Spleen (tissue), 11 donors: ENCODE measurements around the gene FAM169A. TPM values are rescaled to one million over a fixed set of nuclear protein-coding genes. Genes with fewer than 3 reads are reported as not detected.

Experiments used
- DNase-seq: peaks from one replicate; pipeline ENCODE4 v3.0.0-alpha.2; 2020
- H3K27ac ChIP-seq, 8 donors: fragments of 200-600 bp; sonication (generic) in 7 of 8; 1 replicate in 4 of 8; 2 replicates in 4 of 8; pipeline versions ENCODE4 v1.5.0 to v1.8.0; 2016 to 2021; ENCODE audit warnings: inconsistent platforms in 4 of 8, mild to moderate bottlenecking in 4 of 8, moderate library complexity in 1 of 8
- H3K27me3 ChIP-seq, 7 donors: fragments of 200-600 bp; sonication (generic) in 6 of 7; replicated peaks in 1 of 7; 1 replicate in 4 of 7; 2 replicates in 3 of 7; pipeline versions ENCODE4 v1.5.0 to v1.8.0; 2016 to 2021; ENCODE audit warnings: inconsistent platforms in 3 of 7, mild to moderate bottlenecking in 1 of 7
- H3K36me3 ChIP-seq, 6 donors: fragments of 200-600 bp; sonication (generic) in 5 of 6; 1 replicate in 4 of 6; 2 replicates in 2 of 6; pipeline versions ENCODE4 v1.5.0 to v1.8.0; 2016 to 2021; ENCODE audit warnings: inconsistent platforms in 2 of 6
- H3K4me1 ChIP-seq, 6 donors: fragments of 200-600 bp; sonication (generic) in 5 of 6; 1 replicate in 3 of 6; 2 replicates in 3 of 6; pipeline versions ENCODE4 v1.5.0 to v1.8.0; 2016 to 2021; ENCODE audit warnings: inconsistent platforms in 3 of 6
- H3K4me3 ChIP-seq, 8 donors: fragments of 200-600 bp; sonication (generic) in 7 of 8; 1 replicate in 4 of 8; 2 replicates in 4 of 8; pipeline versions ENCODE4 v1.5.0 to v1.8.0; 2016 to 2021; ENCODE audit warnings: inconsistent platforms in 4 of 8, mild to moderate bottlenecking in 4 of 8, moderate library complexity in 2 of 8
- H3K9me3 ChIP-seq, 8 donors: fragments of 200-600 bp; sonication (generic) in 7 of 8; 1 replicate in 4 of 8; 2 replicates in 4 of 8; pipeline versions ENCODE4 v1.5.0 to v1.8.0; 2016 to 2021; ENCODE audit warnings: inconsistent platforms in 4 of 8
- POLR2A ChIP-seq, 3 donors: fragments of 450-650 bp; IDR thresholded peaks; one replicate each; pipeline ENCODE4 v1.5.1; 2017; ENCODE audit warnings: antibody characterized with exemption in 3 of 3, mild to moderate bottlenecking in 1 of 3
- POLR2AphosphoS5 ChIP-seq, 3 donors: sonication (generic); formaldehyde crosslinking; IDR thresholded peaks; one replicate each; pipeline ENCODE4 v1.5.1; 2017; ENCODE audit warnings: antibody characterized with exemption in 3 of 3
- WGBS, 5 donors: extraction: QIAGEN DNeasy Blood & Tissue Kit in 3 of 5; methylation state at CpG; one replicate each; pipeline versions ENCODE4 v1.1.5 to v1.1.7; 2013 to 2018; 5-methylcytosine and 5-hydroxymethylcytosine counted together
- intact Hi-C: fragments of 100-400 bp; cut with DNase I; formaldehyde crosslinking; loops from one replicate; pipeline ENCODE4 v1.15.0; 2023; ENCODE audit warnings: low total_unique reads
- polyA plus RNA-seq, 3 donors: library from polyadenylated mRNA; stranded (reverse); fragments of 200-250 nt; gene quantifications; one replicate each; pipeline ENCODE4 v1.2.1, GENCODE V29; 2013
- total RNA-seq, 7 donors: library from RNA; depleted of rRNA in 3 of 7; stranded (reverse); fragments of >200 nt in 3 of 7; fragmentation: NEBNext Ultra II Directional in 4 of 7; extraction: Animal tissue kit (Norgen Biotek cat#: 25700) in 4 of 7; gene quantifications; one replicate each; pipeline versions ENCODE4 v1.1.0 to v1.2.1, GENCODE V29; 2016 to 2021
- TF ChIP-seq, protein P1 (sequence below), 11 experiments: fragments of 200-600 bp in 7 of 11; fragments of 450-650 bp in 4 of 11; sonication (generic) in 4 of 11; IDR thresholded peaks in 8 of 11; conservative IDR thresholded peaks in 3 of 11; 1 replicate in 7 of 11; 2 replicates in 4 of 11; pipeline versions ENCODE4 v1.4.0 to v1.8.0; 2016 to 2021; ENCODE audit warnings: antibody characterized with exemption in 11 of 11, inconsistent platforms in 4 of 11, mild to moderate bottlenecking in 1 of 11
- donor health status: healthy with polysubstance abuse.
- donor health status: DM: no; HTN: no; CAD: no; lungs with moderate emphysema.
- donor health status: DM: no; HTN: no; CAD: no.
- donor health status: Bipolar disorder and iron deficiency.
- donor health status: healthy.
- donor health status: DM: no; HTN: no; CAD: no.
- donor health status: DM: yes; HTN: yes; CAD: no.

The FAM169A gene
- total and polyA plus RNA-seq, 10 donors, result 1.1 to 16.8 (median 7.8) TPM

DNA sequence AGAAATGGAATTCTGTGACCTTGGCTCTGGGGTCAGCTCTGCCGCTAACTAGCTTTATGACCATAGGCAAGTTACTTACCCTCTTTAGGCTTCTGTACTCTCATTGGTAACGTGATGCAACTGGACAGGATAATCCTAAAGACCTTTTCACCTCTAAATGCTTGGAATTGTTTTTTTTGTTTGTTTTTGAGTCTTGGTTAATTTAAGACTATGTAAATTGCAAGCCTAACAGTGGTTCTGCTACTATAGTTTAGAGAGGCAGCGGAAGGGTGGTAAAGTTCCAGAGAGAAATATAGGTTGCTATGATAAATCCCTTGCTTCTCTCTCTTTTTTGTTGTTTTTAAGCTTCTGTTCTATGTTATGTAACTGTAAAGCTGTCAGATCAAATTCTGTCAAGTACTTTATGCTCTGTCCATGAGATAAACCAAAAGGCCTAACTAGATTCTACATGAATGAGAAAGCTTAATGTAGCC is 17.6 kb downstream of the FAM169A start:
- Histone ChIP-seq H3K27ac (no peak overlapping the region), H3K27me3 (no peaks in the 10 kb centered on the region), H3K4me3 (no peak overlapping the region), H3K36me3 (no peaks in the 10 kb centered on the region), H3K4me1 (peaks cover 0 to 41% (median 12%) of the 10 kb centered on the region in 6 donors), H3K9me3 (no peaks in the 10 kb centered on the region)
- intact Hi-C loops, result no loop called here
- TF ChIP-seq, protein P1, sequence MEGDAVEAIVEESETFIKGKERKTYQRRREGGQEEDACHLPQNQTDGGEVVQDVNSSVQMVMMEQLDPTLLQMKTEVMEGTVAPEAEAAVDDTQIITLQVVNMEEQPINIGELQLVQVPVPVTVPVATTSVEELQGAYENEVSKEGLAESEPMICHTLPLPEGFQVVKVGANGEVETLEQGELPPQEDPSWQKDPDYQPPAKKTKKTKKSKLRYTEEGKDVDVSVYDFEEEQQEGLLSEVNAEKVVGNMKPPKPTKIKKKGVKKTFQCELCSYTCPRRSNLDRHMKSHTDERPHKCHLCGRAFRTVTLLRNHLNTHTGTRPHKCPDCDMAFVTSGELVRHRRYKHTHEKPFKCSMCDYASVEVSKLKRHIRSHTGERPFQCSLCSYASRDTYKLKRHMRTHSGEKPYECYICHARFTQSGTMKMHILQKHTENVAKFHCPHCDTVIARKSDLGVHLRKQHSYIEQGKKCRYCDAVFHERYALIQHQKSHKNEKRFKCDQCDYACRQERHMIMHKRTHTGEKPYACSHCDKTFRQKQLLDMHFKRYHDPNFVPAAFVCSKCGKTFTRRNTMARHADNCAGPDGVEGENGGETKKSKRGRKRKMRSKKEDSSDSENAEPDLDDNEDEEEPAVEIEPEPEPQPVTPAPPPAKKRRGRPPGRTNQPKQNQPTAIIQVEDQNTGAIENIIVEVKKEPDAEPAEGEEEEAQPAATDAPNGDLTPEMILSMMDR (IDR thresholded peaks at IDR 0.05 in 8 of 11, conservative IDR thresholded peaks at IDR 0.05 in 3 of 11), result no peak
- TF ChIP-seq POLR2AphosphoS5 (IDR thresholded peaks at IDR 0.05) (no peak), POLR2A (IDR thresholded peaks at IDR 0.05) (no peak)
- 86 to 95% (median 92%) methylated on average over 3 of the region's 3 CpGs for WGBS, 5 donors
- DNase-seq, result no peak

DNA sequence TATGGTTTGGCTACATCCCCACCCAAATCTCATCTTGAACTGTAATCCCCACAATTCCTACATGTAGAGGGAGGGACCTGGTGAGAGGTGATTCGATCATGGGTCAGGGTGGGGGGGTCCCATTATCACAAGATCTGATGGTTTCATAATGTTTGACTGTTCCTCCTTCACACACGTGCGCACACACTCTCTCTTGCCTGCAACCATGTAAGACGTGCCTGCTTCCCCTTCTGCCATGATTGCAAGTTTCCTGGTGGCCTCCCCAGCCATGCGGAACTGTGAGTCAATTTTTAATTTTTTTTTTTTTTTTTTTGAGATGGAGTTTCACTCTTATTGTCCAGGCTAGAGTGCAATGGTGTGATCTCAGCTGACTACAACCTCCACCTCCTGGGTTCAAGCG is 27.0 kb downstream of the FAM169A start:
- DNase-seq, result no peak
- intact Hi-C loops, result no loop called here
- Histone ChIP-seq H3K9me3 (peaks cover 0 to 6% (median 0%) of the 10 kb centered on the region in 8 donors), H3K36me3 (peaks cover 0 to 22% (median 0%) of the 10 kb centered on the region in 6 donors), H3K27me3 (no peaks in the 10 kb centered on the region), H3K4me1 (no peaks in the 10 kb centered on the region), H3K4me3 (no peak overlapping the region), H3K27ac (no peak overlapping the region)
- no peak for TF ChIP-seq POLR2A (IDR thresholded peaks at IDR 0.05)
- TF ChIP-seq POLR2AphosphoS5 (IDR thresholded peaks at IDR 0.05), result no peak
- TF ChIP-seq, protein P1 (IDR thresholded peaks at IDR 0.05 in 8 of 11, conservative IDR thresholded peaks at IDR 0.05 in 3 of 11), result no peak
- 57 to 79% (median 68%) methylated on average over 6 of the region's 6 CpGs for WGBS, 5 donors

DNA sequence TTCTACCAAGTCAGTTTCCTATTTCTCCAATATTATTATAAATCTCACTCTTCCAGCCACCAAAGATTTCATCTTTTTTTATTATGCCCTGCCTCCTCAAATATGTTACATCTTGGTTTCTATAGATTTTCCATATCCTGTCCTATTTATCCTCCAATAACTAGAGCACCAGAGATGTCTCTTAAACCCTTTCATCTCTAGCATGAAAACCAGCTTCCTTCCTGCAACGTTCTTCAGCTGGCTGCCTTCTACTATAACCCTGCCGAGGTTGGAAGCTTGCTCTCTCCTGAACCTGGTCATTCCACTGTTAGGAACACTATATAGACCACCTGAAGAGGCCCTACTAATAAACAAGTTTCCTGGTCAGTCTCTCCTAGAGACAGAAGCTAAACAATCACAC is 27.9 kb downstream of the FAM169A start:
- DNase-seq, result no peak
- no peak overlapping the region for H3K4me3 ChIP-seq

DNA sequence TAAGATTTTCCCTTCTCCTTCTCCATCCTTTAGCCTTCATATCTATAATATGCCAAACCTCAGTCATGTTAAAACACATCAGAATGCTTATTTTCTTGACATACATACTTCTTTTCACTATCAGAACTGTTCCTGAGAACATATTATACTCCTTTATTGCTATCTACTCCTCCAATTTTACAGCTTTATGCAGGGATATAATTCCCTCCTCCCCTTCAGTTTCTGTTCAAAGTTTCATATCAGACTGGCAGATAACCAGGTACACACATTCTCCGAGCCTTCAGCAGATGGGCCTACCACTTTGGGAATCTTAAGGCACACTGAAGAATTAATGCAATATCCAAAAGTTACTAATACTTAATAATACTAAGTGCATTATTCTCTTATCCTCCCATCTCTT is 29.1 kb downstream of the FAM169A start:
- peaks cover 0 to 22% (median 0%) of the 10 kb centered on the region in 6 donors for H3K36me3 ChIP-seq
- no peak for DNase-seq
- 86 to 95% (median 94%) methylated on average over 1 of the region's 1 CpG for WGBS, 5 donors
- no peak for TF ChIP-seq POLR2AphosphoS5 (IDR thresholded peaks at IDR 0.05)
- TF ChIP-seq POLR2A (IDR thresholded peaks at IDR 0.05), result no peak
- H3K4me1 ChIP-seq, result no peaks in the 10 kb centered on the region
- intact Hi-C loops, result no loop called here
- no peak overlapping the region for H3K4me3 ChIP-seq
- no peak overlapping the region for H3K27ac ChIP-seq
- H3K9me3 ChIP-seq, result peaks cover 0 to 6% (median 0%) of the 10 kb centered on the region in 8 donors
- no peaks in the 10 kb centered on the region for H3K27me3 ChIP-seq

More for the DNA sequence above, 27.9 kb downstream of the FAM169A start:
- H3K4me1 ChIP-seq, result no peaks in the 10 kb centered on the region
- peaks cover 0 to 22% (median 0%) of the 10 kb centered on the region in 6 donors for H3K36me3 ChIP-seq
- H3K27ac ChIP-seq, result no peak overlapping the region
- intact Hi-C loops, result no loop called here
- TF ChIP-seq POLR2AphosphoS5 (IDR thresholded peaks at IDR 0.05) (no peak), POLR2A (IDR thresholded peaks at IDR 0.05) (no peak)
- TF ChIP-seq, protein P1 (IDR thresholded peaks at IDR 0.05 in 8 of 11, conservative IDR thresholded peaks at IDR 0.05 in 3 of 11), result no peak
- H3K27me3 ChIP-seq, result no peaks in the 10 kb centered on the region
- peaks cover 0 to 6% (median 0%) of the 10 kb centered on the region in 8 donors for H3K9me3 ChIP-seq
- WGBS, 5 donors, result 42 to 60% (median 50%) methylated on average over 2 of the region's 2 CpGs
